ENCODE measurements around the gene SPDYE2B.
"Not testable (repeated sequence)": the region's sequence is repeated elsewhere in the genome, so short reads cannot be mapped to it uniquely, and the experiment has no call there.

DNA sequence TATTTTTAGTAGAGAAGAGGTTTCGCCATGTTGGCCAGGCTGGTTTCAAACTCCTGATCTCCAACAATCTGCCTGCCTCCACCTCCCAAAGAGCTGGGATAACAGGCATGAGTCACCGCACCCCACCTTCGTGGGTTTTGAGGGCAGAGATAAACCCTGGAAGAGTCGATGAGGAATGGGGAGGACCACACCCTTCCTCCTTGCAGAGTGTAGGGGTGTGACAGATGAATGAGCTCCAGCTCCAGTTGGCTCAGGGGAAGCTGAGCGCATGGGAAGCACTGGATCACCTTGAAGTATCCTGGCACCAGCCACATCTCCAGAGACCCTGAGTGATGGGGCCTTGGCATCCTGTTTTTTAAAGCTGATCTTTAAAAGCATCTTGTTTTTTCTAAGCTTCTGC, 32.4 kb downstream of the SPDYE2B start:
- TF ChIP-seq, protein P1, sequence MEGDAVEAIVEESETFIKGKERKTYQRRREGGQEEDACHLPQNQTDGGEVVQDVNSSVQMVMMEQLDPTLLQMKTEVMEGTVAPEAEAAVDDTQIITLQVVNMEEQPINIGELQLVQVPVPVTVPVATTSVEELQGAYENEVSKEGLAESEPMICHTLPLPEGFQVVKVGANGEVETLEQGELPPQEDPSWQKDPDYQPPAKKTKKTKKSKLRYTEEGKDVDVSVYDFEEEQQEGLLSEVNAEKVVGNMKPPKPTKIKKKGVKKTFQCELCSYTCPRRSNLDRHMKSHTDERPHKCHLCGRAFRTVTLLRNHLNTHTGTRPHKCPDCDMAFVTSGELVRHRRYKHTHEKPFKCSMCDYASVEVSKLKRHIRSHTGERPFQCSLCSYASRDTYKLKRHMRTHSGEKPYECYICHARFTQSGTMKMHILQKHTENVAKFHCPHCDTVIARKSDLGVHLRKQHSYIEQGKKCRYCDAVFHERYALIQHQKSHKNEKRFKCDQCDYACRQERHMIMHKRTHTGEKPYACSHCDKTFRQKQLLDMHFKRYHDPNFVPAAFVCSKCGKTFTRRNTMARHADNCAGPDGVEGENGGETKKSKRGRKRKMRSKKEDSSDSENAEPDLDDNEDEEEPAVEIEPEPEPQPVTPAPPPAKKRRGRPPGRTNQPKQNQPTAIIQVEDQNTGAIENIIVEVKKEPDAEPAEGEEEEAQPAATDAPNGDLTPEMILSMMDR (IDR thresholded peaks at IDR 0.05) = not testable (repeated sequence)
- TF ChIP-seq POLR2AphosphoS5, EP300, POLR2A (IDR thresholded peaks at IDR 0.05): not testable (repeated sequence)

Data from sigmoid colon (tissue), 4 donors.